Effector memory CD8-positive, alpha-beta T cell (primary cell): ENCODE results near the gene LIPC.
A peak's percentile ranks its signal among the peaks of the same experiment; 100 is the strongest.

Experiments
- ATAC-seq: fragments of 150-1000 bp; cut with Tn5 transposase; replicated peaks from 2 replicates; pipeline ENCODE4 v1.10.0; 2021; ENCODE audit warnings: mild to moderate bottlenecking, moderate library complexity
- DNase-seq, 3 experiments: peaks; one replicate each; pipeline ENCODE4 v3.0.0; 2021
- H3K27ac Mint-ChIP-seq, 2 donors: one replicate each; pipeline ENCODE4 v1.8.0; 2022; ENCODE audit warnings: mild to moderate bottlenecking in 2 of 2, mixed read lengths in 2 of 2, moderate library complexity in 2 of 2
- H3K27me3 Mint-ChIP-seq, 2 donors: one replicate each; pipeline ENCODE4 v1.8.0; 2022; ENCODE audit warnings: mixed read lengths in 2 of 2
- H3K36me3 Mint-ChIP-seq: one replicate; pipeline ENCODE4 v1.8.0; 2022; ENCODE audit warnings: mild to moderate bottlenecking, moderate library complexity, mixed read lengths; ENCODE audit not compliant: insufficient read depth
- H3K4me1 Mint-ChIP-seq, 2 donors: one replicate each; pipeline ENCODE4 v1.8.0; 2022; ENCODE audit warnings: low read depth in 2 of 2, mixed read lengths in 2 of 2
- H3K4me3 Mint-ChIP-seq, 2 donors: one replicate each; pipeline ENCODE4 v1.8.0; 2022; ENCODE audit warnings: mild to moderate bottlenecking in 2 of 2, mixed read lengths in 2 of 2, moderate library complexity in 2 of 2
- H3K9me3 Mint-ChIP-seq, 2 donors: one replicate each; pipeline ENCODE4 v1.8.0; 2022; ENCODE audit warnings: mixed read lengths in 2 of 2

LIPC gene

GRCh38 chr15:58546635-58547627, 115.1 kb downstream of the LIPC start:
- ATAC-seq (no peak), DNase-seq (no peak)
- Mint-ChIP-seq H3K4me1 (peaks cover 22 to 30% of the 10 kb centered on the region in 2 donors), H3K36me3 (peaks cover 6% of the 10 kb centered on the region), H3K4me3 (peak overlapping the region; percentile 5 to 34), H3K9me3 (no peaks in the 10 kb centered on the region), H3K27me3 (peaks cover 0 to 4% of the 10 kb centered on the region in 2 donors), H3K27ac (peak overlapping the region; percentile 36 to 84)

GRCh38 chr15:58547628-58548307, 116.0 kb downstream of the LIPC start:
- H3K27me3 Mint-ChIP-seq, result peaks cover 0 to 12% of the 10 kb centered on the region in 2 donors
- no peaks in the 10 kb centered on the region for H3K9me3 Mint-ChIP-seq
- peaks cover 6% of the 10 kb centered on the region for H3K36me3 Mint-ChIP-seq
- H3K27ac Mint-ChIP-seq, result no peak overlapping the region
- peaks cover 25 to 30% of the 10 kb centered on the region in 2 donors for H3K4me1 Mint-ChIP-seq
- no peak overlapping the region for H3K4me3 Mint-ChIP-seq
- DNase-seq (no peak), ATAC-seq (no peak)

GRCh38 chr15:58548308-58549012, 116.7 kb downstream of the LIPC start:
- Mint-ChIP-seq H3K36me3 (peaks cover 6% of the 10 kb centered on the region), H3K4me1 (peaks cover 29 to 30% of the 10 kb centered on the region in 2 donors), H3K9me3 (no peaks in the 10 kb centered on the region), H3K27me3 (peaks cover 0 to 19% of the 10 kb centered on the region in 2 donors), H3K27ac (peak overlapping the region in 1 of 2 donors; percentile 16), H3K4me3 (no peak overlapping the region)
- DNase-seq (no peak), ATAC-seq (no peak)

GRCh38 chr15:58549013-58549784, 117.4 kb downstream of the LIPC start:
- H3K36me3 Mint-ChIP-seq, result peaks cover 5% of the 10 kb centered on the region
- no peak for DNase-seq
- H3K9me3 Mint-ChIP-seq, result no peaks in the 10 kb centered on the region
- peaks cover 0 to 22% of the 10 kb centered on the region in 2 donors for H3K27me3 Mint-ChIP-seq
- H3K27ac Mint-ChIP-seq, result peak overlapping the region in 1 of 2 donors; percentile 16
- no peak for ATAC-seq
- no peak overlapping the region for H3K4me3 Mint-ChIP-seq
- H3K4me1 Mint-ChIP-seq, result peaks cover 32 to 33% of the 10 kb centered on the region in 2 donors

- H3K4me1 Mint-ChIP-seq, result peaks cover 32 to 33% of the 10 kb centered on the region in 2 donors
- no peak overlapping the region for H3K4me3 Mint-ChIP-seq
- peaks cover 3% of the 10 kb centered on the region for H3K36me3 Mint-ChIP-seq
- DNase-seq, result no peak
- H3K27ac Mint-ChIP-seq, result no peak overlapping the region
- no peak for ATAC-seq
- no peaks in the 10 kb centered on the region for H3K9me3 Mint-ChIP-seq
- H3K27me3 Mint-ChIP-seq, result peaks cover 0 to 23% of the 10 kb centered on the region in 2 donors
Measured at GRCh38 chr15:58549785-58550074, 117.9 kb downstream of the LIPC start.

GRCh38 chr15:58551084-58551763, 119.4 kb downstream of the LIPC start:
- no peaks in the 10 kb centered on the region for H3K9me3 Mint-ChIP-seq
- H3K27me3 Mint-ChIP-seq, result peaks cover 0 to 30% of the 10 kb centered on the region in 2 donors
- peaks cover 3% of the 10 kb centered on the region for H3K36me3 Mint-ChIP-seq
- no peak overlapping the region for H3K4me3 Mint-ChIP-seq
- DNase-seq (no peak), ATAC-seq (no peak)
- H3K27ac Mint-ChIP-seq, result no peak overlapping the region
- peaks cover 20 to 22% of the 10 kb centered on the region in 2 donors for H3K4me1 Mint-ChIP-seq

GRCh38 chr15:58551764-58552504, 120.1 kb downstream of the LIPC start:
- Mint-ChIP-seq H3K4me3 (no peak overlapping the region), H3K36me3 (peaks cover 3% of the 10 kb centered on the region), H3K4me1 (peaks cover 13 to 18% of the 10 kb centered on the region in 2 donors), H3K27me3 (peaks cover 0 to 30% of the 10 kb centered on the region in 2 donors), H3K9me3 (no peaks in the 10 kb centered on the region), H3K27ac (no peak overlapping the region)
- no peak for ATAC-seq
- no peak for DNase-seq

- peaks cover 0 to 30% of the 10 kb centered on the region in 2 donors for H3K27me3 Mint-ChIP-seq
- no peak overlapping the region for H3K4me3 Mint-ChIP-seq
- peaks cover 3% of the 10 kb centered on the region for H3K36me3 Mint-ChIP-seq
- no peak overlapping the region for H3K27ac Mint-ChIP-seq
- H3K4me1 Mint-ChIP-seq, result peaks cover 11 to 16% of the 10 kb centered on the region in 2 donors
- H3K9me3 Mint-ChIP-seq, result no peaks in the 10 kb centered on the region
- ATAC-seq (no peak), DNase-seq (no peak)
Measured at GRCh38 chr15:58552505-58553364, 120.9 kb downstream of the LIPC start.

GRCh38 chr15:58553365-58553918, 121.7 kb downstream of the LIPC start:
- H3K4me1 Mint-ChIP-seq, result peaks cover 11 to 16% of the 10 kb centered on the region in 2 donors
- H3K27me3 Mint-ChIP-seq, result peaks cover 0 to 30% of the 10 kb centered on the region in 2 donors
- H3K36me3 Mint-ChIP-seq, result peaks cover 3% of the 10 kb centered on the region
- ATAC-seq (peak; percentile 29), DNase-seq (no peak)
- no peaks in the 10 kb centered on the region for H3K9me3 Mint-ChIP-seq
- no peak overlapping the region for H3K27ac Mint-ChIP-seq
- no peak overlapping the region for H3K4me3 Mint-ChIP-seq

GRCh38 chr15:58554758-58555157, 123.0 kb downstream of the LIPC start:
- peaks cover 3% of the 10 kb centered on the region for H3K36me3 Mint-ChIP-seq
- H3K27me3 Mint-ChIP-seq, result peaks cover 0 to 30% of the 10 kb centered on the region in 2 donors
- no peak overlapping the region for H3K4me3 Mint-ChIP-seq
- ATAC-seq, result no peak
- H3K9me3 Mint-ChIP-seq, result no peaks in the 10 kb centered on the region
- no peak for DNase-seq
- no peak overlapping the region for H3K27ac Mint-ChIP-seq
- peaks cover 11 to 16% of the 10 kb centered on the region in 2 donors for H3K4me1 Mint-ChIP-seq
